Gastrocnemius medialis (tissue), 4 donors: ENCODE data around the gene POLD2. TPM values are rescaled to one million over a fixed set of nuclear protein-coding genes. Genes with fewer than 3 reads are reported as not detected.

Experiments
- ATAC-seq, 2 donors: fragments of 150-250 bp; one replicate each; pipeline ENCODE4 v1.9.1; 2016
- DNase-seq, 2 donors: peaks; one replicate each; pipeline ENCODE4 v3.0.0-alpha.2; 2019
- H3K27ac ChIP-seq, 4 donors: fragments of 200-600 bp; sonication (generic); 1 replicate in 1 of 4; 2 replicates in 3 of 4; pipeline ENCODE4 v1.5.1; 2016 to 2018; ENCODE audit warnings: mild to moderate bottlenecking in 2 of 4, moderate library complexity in 1 of 4
- H3K27me3 ChIP-seq, 3 donors: fragments of 200-600 bp; sonication (generic) in 2 of 3; 1 replicate in 1 of 3; 2 replicates in 2 of 3; pipeline versions ENCODE4 v1.5.1 to v1.6.0; 2016 to 2019; ENCODE audit warnings: mild to moderate bottlenecking in 1 of 3, moderate library complexity in 1 of 3
- H3K36me3 ChIP-seq, 2 donors: fragments of 200-600 bp; sonication (generic) in 1 of 2; one replicate each; pipeline ENCODE4 v1.5.1; 2017 to 2018
- H3K4me1 ChIP-seq, 2 donors: fragments of 200-600 bp; sonication (generic) in 1 of 2; one replicate each; pipeline ENCODE4 v1.5.1; 2016 to 2017; ENCODE audit warnings: mild to moderate bottlenecking in 2 of 2
- H3K4me3 ChIP-seq, 4 donors: fragments of 200-600 bp; sonication (generic) in 3 of 4; 1 replicate in 1 of 4; 2 replicates in 3 of 4; pipeline ENCODE4 v1.5.1; 2016 to 2019; ENCODE audit warnings: mild to moderate bottlenecking in 2 of 4
- H3K9me3 ChIP-seq, 3 donors: fragments of 200-600 bp; sonication (generic) in 2 of 3; 1 replicate in 1 of 3; 2 replicates in 2 of 3; pipeline ENCODE4 v1.5.1; 2016 to 2019
- CTCF ChIP-seq, 5 experiments: fragments of 450-650 bp in 3 of 5; fragments of 200-600 bp in 2 of 5; sonication (generic) in 2 of 5; IDR thresholded peaks in 4 of 5; conservative IDR thresholded peaks in 1 of 5; 1 replicate in 4 of 5; 2 replicates in 1 of 5; pipeline ENCODE4 v1.5.1; 2016 to 2019; ENCODE audit warnings: antibody characterized with exemption in 5 of 5, mild to moderate bottlenecking in 3 of 5, moderate library complexity in 3 of 5
- POLR2A ChIP-seq, 2 donors: fragments of 450-650 bp; IDR thresholded peaks; one replicate each; pipeline ENCODE4 v1.6.1; 2017; ENCODE audit warnings: antibody characterized with exemption in 2 of 2, mild to moderate bottlenecking in 2 of 2, moderate library complexity in 2 of 2
- in situ Hi-C, 4 donors: fragments of 200-750 bp; cut with MboI; loops; one replicate each; pipeline versions ENCODE4 v1.15.0 to v1.8.0; 2017; ENCODE audit warnings: low sequenced_read_pairs in 4 of 4
- intact Hi-C: fragments of 100-400 bp; cut with DNase I; formaldehyde crosslinking; loops from one replicate; pipeline ENCODE4 v1.15.1; 2023; ENCODE audit warnings: low total_unique reads
- total RNA-seq, 4 donors: library from RNA; depleted of rRNA; stranded (reverse); fragments of >200 nt; gene quantifications; one replicate each; pipeline versions ENCODE4 v1.1.0 to v1.2.3, GENCODE V29; 2016

Gene POLD2
- total RNA-seq, 4 donors from 2014 or later, result 69.4 to 93.0 (median 77.7) TPM

- in situ Hi-C loops (no loop called here), intact Hi-C loops (no loop called here)
- H3K9me3 ChIP-seq, result no peaks in the 10 kb centered on the region
- ATAC-seq (no peak), DNase-seq (no peak)
- no peak overlapping the region for H3K27ac ChIP-seq
- peaks cover 0 to 8% of the 10 kb centered on the region in 2 donors for H3K4me1 ChIP-seq
- no peak for TF ChIP-seq POLR2A (IDR thresholded peaks at IDR 0.05)
- TF ChIP-seq CTCF (IDR thresholded peaks at IDR 0.05 in 4 of 5, conservative IDR thresholded peaks at IDR 0.05 in 1 of 5), result no peak
- H3K27me3 ChIP-seq, result peaks cover 8 to 10% (median 9%) of the 10 kb centered on the region in 3 donors
- H3K36me3 ChIP-seq, result no peaks in the 10 kb centered on the region
- H3K4me3 ChIP-seq, result no peak overlapping the region
Measured at GRCh38 chr7:44107961-44108767, 15.2 kb downstream of the POLD2 start.

GRCh38 chr7:44107116-44107960 is 16.0 kb downstream of the POLD2 start:
- intact Hi-C loops (no loop called here), in situ Hi-C loops (no loop called here)
- Histone ChIP-seq H3K36me3 (no peaks in the 10 kb centered on the region), H3K9me3 (no peaks in the 10 kb centered on the region), H3K4me3 (no peak overlapping the region), H3K27me3 (peaks cover 8 to 10% (median 9%) of the 10 kb centered on the region in 3 donors), H3K27ac (no peak overlapping the region), H3K4me1 (peaks cover 0 to 8% of the 10 kb centered on the region in 2 donors)
- TF ChIP-seq CTCF (IDR thresholded peaks at IDR 0.05 in 4 of 5, conservative IDR thresholded peaks at IDR 0.05 in 1 of 5), result no peak
- TF ChIP-seq POLR2A (IDR thresholded peaks at IDR 0.05), result no peak
- ATAC-seq, result no peak
- DNase-seq, result no peak

GRCh38 chr7:44106311-44107065 is 16.9 kb downstream of the POLD2 start:
- ATAC-seq, result no peak
- TF ChIP-seq CTCF (IDR thresholded peaks at IDR 0.05 in 4 of 5, conservative IDR thresholded peaks at IDR 0.05 in 1 of 5), result no peak
- TF ChIP-seq POLR2A (IDR thresholded peaks at IDR 0.05), result no peak
- no peak for DNase-seq
- in situ Hi-C loops, result no loop called here
- Histone ChIP-seq H3K27ac (peak overlapping the region in 2 of 4 donors; percentile 64 to 73), H3K36me3 (no peaks in the 10 kb centered on the region), H3K9me3 (no peaks in the 10 kb centered on the region), H3K4me3 (no peak overlapping the region), H3K4me1 (peaks cover 0 to 8% of the 10 kb centered on the region in 2 donors), H3K27me3 (peaks cover 8 to 10% (median 9%) of the 10 kb centered on the region in 3 donors)
- intact Hi-C loops, result no loop called here

GRCh38 chr7:44105832-44106231 is 17.5 kb downstream of the POLD2 start:
- TF ChIP-seq POLR2A (IDR thresholded peaks at IDR 0.05), result no peak
- no peak for TF ChIP-seq CTCF (IDR thresholded peaks at IDR 0.05 in 4 of 5, conservative IDR thresholded peaks at IDR 0.05 in 1 of 5)
- no peak for ATAC-seq
- Histone ChIP-seq H3K9me3 (no peaks in the 10 kb centered on the region), H3K4me1 (peaks cover 0 to 8% of the 10 kb centered on the region in 2 donors), H3K36me3 (no peaks in the 10 kb centered on the region), H3K27ac (peak overlapping the region; percentile 63 to 73 (median 65)), H3K27me3 (peaks cover 8 to 10% (median 9%) of the 10 kb centered on the region in 3 donors), H3K4me3 (peak overlapping the region in 1 of 4 donors; percentile 50)
- in situ Hi-C loops (no loop called here), intact Hi-C loops (no loop called here)
- DNase-seq, result no peak
